Eye (tissue), 1 donor: ENCODE data around the gene NSDHL.

Source experiments
- DNase-seq: peaks from one replicate; pipeline ENCODE4 v3.0.0-alpha.2; 2015

NSDHL gene

DNA sequence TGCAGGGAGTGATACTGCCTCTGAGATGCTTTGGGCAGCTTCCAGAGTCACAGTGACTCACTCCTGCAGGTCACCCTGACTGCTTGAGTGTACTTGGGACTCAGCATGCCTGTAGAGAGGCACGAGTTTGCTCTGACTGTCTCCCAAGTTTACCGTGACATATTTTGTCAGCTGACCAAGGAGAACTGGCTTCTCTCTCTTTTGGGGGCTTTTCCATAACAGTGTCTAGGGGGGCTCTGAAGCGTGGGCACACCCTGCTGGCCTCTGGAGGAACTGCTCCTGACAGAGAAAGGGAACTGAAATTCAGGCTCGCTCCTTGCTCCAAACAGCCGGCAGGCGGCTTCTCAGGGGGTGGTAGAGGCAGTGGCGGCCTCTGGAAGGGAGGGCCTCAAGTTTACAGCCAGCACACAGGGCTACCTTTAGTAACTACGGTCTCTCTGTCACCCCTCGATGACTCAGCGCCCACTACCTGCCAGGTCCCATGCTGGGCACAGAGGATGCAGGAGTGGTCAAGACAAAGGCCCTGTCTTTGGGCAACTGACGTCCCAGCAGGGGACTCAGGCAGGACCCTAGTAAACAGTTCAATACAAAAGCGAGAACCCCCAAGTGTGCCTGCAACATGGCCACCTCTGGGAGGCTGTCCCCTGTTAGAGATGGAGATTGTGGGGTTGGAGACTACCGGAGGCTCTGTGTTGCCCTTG is 84.8 kb downstream of the NSDHL start:
- peak; percentile 77 for DNase-seq

DNA sequence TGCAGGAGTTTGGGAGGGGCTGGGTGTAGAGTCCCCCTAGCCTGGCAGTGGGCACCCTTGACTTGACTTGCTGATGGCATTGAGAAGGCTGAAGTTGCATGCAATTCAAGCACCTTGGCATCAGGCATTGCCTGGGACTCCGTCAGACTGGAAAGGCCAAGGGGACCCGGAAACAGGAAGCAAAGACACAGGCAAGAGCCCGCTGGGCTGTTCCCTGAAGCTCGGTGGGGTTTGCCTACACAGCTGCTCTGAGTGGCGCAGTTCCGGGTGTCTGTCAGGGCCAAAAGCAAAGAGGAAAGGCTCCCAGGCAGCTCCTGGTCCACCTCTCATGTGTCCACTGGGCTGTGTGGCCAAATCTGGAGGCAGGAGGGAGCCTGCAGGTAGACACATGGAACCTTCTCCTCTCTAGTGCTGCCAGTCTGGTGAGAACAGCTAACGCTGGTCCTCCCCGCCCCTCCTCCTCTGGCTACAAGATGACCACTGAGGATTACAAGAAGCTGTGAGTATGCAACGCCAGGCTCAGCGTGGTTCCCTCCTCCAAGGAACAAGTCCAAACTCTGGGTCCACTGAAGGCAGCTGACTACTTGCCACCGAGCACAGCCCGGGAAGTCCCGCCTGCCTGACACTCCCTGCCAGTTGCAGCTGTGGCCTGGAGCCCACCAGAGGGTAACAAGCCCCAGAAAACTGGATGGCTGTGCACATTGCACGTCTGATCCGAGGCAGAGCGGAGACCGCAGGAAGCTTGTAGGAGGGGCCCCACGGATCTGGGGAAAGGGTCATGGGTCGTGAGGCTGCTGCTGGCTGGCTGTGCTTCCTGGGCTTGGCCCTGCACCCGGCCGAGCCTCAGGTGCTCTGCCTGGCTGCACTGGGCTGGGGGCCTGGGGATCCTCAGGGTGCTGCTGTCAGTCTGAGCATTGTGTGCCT is 87.1 kb downstream of the NSDHL start:
- no peak for DNase-seq

DNA sequence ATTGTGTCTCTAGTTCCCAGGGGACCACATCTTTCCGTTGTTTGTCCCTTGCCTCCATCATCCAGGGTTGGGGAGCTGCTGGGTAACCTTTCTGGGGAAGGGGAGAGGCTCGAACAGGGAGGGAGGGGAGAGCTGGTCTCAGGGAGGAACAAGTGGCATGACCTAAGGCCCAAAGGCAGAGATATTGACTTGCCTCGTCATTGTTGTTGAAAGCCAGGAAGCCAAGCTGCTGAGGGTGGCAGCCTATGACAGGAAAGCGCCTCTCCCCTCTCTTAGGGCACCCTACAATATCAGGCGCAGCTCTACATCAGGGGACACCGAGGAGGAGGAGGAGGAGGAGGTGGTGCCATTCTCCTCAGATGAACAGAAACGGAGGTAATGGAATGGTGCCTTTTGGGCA is 87.8 kb downstream of the NSDHL start:
- DNase-seq = no peak
